ENCODE measurements around the gene LFNG.

LFNG gene

GRCh38 chr7:2575046-2575732, 55.6 kb downstream of the LFNG start:
- no peaks in the 10 kb centered on the region for H3K4me1 ChIP-seq (ENCODE audit: insufficient read depth, low read length, severe bottlenecking)

GRCh38 chr7:2575733-2576340, 56.3 kb downstream of the LFNG start:
- Histone ChIP-seq H3K27me3 (ENCODE audit: insufficient read depth, low read length) (peaks cover 12% of the 10 kb centered on the region; the same call in 1 of the 2 replicates), H3F3A (ENCODE audit: insufficient read depth, low read length) (no peaks in the 10 kb centered on the region), H3K4me3 (ENCODE audit: low read depth, low read length, poor library complexity, severe bottlenecking) (no peak overlapping the region), H3K9me3 (ENCODE audit: low read length) (no peaks in the 10 kb centered on the region), H3K79me2 (ENCODE audit: insufficient read depth, low read length) (no peaks in the 10 kb centered on the region), H3K4me2 (ENCODE audit: low read length) (no peak overlapping the region), H3K9me2 (ENCODE audit: low read depth, low read length) (no peaks in the 10 kb centered on the region), H3K36me3 (ENCODE audit: insufficient read depth, low read length) (no peaks in the 10 kb centered on the region), H2AFZ (ENCODE audit: low read length) (no peak overlapping the region), H3K9ac (ENCODE audit: low read length) (no peak overlapping the region), H4K20me1 (ENCODE audit: insufficient read depth, low read length) (no peaks in the 10 kb centered on the region), H3K27ac (ENCODE audit: low read depth, low read length, poor library complexity, severe bottlenecking) (no peak overlapping the region), H3K4me1 (ENCODE audit: insufficient read depth, low read length, severe bottlenecking) (no peaks in the 10 kb centered on the region)
- TF ChIP-seq CTCF (IDR thresholded peaks at IDR 0.05; ENCODE audit: low read length) (no peak), EZH2 (IDR thresholded peaks at IDR 0.05; ENCODE audit: borderline replicate concordance, low read length) (no peak)

More at GRCh38 chr7:2575046-2575732, 55.6 kb downstream of the LFNG start:
- Histone ChIP-seq H3K4me2 (ENCODE audit: low read length) (no peak overlapping the region), H3K36me3 (ENCODE audit: insufficient read depth, low read length) (no peaks in the 10 kb centered on the region), H2AFZ (ENCODE audit: low read length) (no peak overlapping the region), H4K20me1 (ENCODE audit: insufficient read depth, low read length) (no peaks in the 10 kb centered on the region), H3K27ac (ENCODE audit: low read depth, low read length, poor library complexity, severe bottlenecking) (no peak overlapping the region), H3K4me3 (ENCODE audit: low read depth, low read length, poor library complexity, severe bottlenecking) (no peak overlapping the region), H3K27me3 (ENCODE audit: insufficient read depth, low read length) (peaks cover 12% of the 10 kb centered on the region; the same call in 1 of the 2 replicates), H3F3A (ENCODE audit: insufficient read depth, low read length) (no peaks in the 10 kb centered on the region), H3K9me2 (ENCODE audit: low read depth, low read length) (no peaks in the 10 kb centered on the region), H3K9ac (ENCODE audit: low read length) (no peak overlapping the region), H3K79me2 (ENCODE audit: insufficient read depth, low read length) (no peaks in the 10 kb centered on the region), H3K9me3 (ENCODE audit: low read length) (no peaks in the 10 kb centered on the region)
- TF ChIP-seq EZH2 (IDR thresholded peaks at IDR 0.05; ENCODE audit: borderline replicate concordance, low read length) (no peak), CTCF (IDR thresholded peaks at IDR 0.05; ENCODE audit: low read length) (no peak)

GRCh38 chr7:2576742-2577491, 57.3 kb downstream of the LFNG start:
- H4K20me1 ChIP-seq (ENCODE audit: insufficient read depth, low read length) = no peaks in the 10 kb centered on the region
- peaks cover 12% of the 10 kb centered on the region; the same call in 1 of the 2 replicates for H3K27me3 ChIP-seq (ENCODE audit: insufficient read depth, low read length)
- no peaks in the 10 kb centered on the region for H3K9me3 ChIP-seq (ENCODE audit: low read length)
- no peaks in the 10 kb centered on the region for H3K4me1 ChIP-seq (ENCODE audit: insufficient read depth, low read length, severe bottlenecking)
- no peak overlapping the region for H3K27ac ChIP-seq (ENCODE audit: low read depth, low read length, poor library complexity, severe bottlenecking)
- no peaks in the 10 kb centered on the region for H3K36me3 ChIP-seq (ENCODE audit: insufficient read depth, low read length)
- no peaks in the 10 kb centered on the region for H3K9me2 ChIP-seq (ENCODE audit: low read depth, low read length)
- TF ChIP-seq CTCF (IDR thresholded peaks at IDR 0.05; ENCODE audit: low read length) (no peak), EZH2 (IDR thresholded peaks at IDR 0.05; ENCODE audit: borderline replicate concordance, low read length) (no peak)
- H3K4me2 ChIP-seq (ENCODE audit: low read length) = no peak overlapping the region
- no peak overlapping the region for H3K4me3 ChIP-seq (ENCODE audit: low read depth, low read length, poor library complexity, severe bottlenecking)
- no peak overlapping the region for H2AFZ ChIP-seq (ENCODE audit: low read length)
- no peak overlapping the region for H3K9ac ChIP-seq (ENCODE audit: low read length)
- H3K79me2 ChIP-seq (ENCODE audit: insufficient read depth, low read length) = no peaks in the 10 kb centered on the region
- no peaks in the 10 kb centered on the region for H3F3A ChIP-seq (ENCODE audit: insufficient read depth, low read length)
